Epithelial cell of prostate (primary cell): ENCODE data around the gene TNNC1.

Source experiments
- DNase-seq: peaks from one replicate; pipeline ENCODE4 v3.0.0-alpha.2; 2011; ENCODE audit warnings: low read depth, low spot score
- H3K27ac ChIP-seq: fragments of 450-650 bp; 2 replicates; pipeline ENCODE4 v1.5.1; 2017; ENCODE audit warnings: mild to moderate bottlenecking

TNNC1 gene

DNA sequence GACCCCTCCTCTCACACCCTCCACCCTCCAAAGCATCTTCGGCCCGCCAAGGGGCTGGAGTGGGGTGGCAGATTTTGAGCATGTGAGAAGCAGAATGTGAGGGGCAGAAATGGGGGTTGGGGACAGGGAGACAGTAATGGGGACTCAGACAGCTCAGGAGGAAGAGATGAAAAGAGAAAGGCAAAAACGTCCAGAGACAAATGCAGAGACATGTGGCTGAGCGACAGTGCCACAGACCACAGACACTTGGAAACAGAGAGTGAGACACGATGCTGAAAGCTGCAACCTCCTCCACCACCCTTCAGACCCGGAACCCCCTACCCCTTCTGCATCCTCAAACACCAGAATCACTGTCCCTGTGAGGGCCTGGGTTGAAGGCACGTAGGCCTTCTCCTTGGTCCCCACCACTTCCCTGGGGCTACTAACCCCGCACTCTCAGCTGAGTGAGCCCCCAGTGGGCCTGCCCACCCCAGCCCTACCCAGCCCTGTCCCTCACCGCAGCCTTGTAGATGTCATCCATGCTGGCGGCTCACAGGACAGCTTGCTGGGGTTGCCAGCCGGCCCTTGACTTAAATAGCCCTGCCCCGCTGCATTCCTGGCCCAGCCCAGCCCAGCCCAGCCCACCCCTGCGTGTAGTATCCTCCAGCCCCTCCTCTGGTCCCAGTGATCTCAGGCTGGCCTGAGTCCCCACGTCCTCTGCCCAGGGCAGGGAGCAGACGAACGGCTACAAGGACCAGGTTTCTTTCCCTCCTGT, at the start of gene TNNC1:
TSS of gene TNNC1 (minus strand) at position 546 of the 754 bp plus-strand sequence. CDS start at position 520, 26 bp downstream.
- DNase-seq, result no peak
- H3K27ac ChIP-seq, result peak within 1 kb of the TSS; percentile 64

DNA sequence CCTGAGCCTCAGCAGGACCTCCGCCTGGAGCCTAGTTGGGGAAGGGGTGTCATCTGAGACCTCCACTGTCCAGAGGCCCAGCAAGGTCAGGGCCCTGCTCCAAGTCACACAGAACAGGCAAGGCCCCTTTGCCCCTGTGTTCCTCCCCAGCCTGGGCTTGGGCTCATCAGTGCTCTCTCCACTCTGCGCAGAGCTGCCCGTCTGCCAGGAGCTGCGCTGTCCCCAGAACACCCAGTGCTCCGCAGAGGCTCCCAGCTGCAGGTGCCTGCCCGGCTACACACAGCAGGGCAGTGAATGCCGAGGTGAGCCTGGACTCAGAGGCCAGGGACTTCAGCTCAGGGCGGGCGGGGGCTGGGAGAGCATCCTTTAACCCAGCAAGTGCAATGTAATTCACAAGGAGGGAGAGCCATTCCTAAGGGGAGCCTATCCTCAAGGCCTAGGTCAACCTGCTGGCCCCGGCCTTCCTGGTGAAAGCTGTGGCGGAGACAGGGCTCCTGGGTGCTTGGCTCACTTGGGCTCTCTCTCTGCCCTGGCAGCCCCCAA, 49.0 kb upstream of the TNNC1 start:
- no peak for DNase-seq
- no peak overlapping the region for H3K27ac ChIP-seq

DNA sequence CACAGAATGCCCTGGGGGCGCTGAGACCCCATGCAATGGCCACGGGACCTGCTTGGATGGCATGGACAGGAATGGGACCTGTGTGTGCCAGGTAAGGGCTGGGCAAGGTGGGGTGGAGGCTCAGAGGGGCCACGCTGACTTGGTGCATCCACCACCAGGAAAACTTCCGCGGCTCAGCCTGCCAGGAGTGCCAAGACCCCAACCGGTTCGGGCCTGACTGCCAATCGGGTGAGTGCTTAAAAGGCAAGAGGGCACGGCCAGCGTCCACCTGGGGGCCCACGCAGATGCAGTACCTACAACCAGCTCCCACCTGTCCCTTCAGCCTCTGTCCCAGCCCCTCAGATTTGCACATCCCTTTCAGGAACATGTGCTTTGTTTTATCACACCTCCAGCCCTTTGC, 48.2 kb upstream of the TNNC1 start:
- H3K27ac ChIP-seq, result no peak overlapping the region
- no peak for DNase-seq

DNA sequence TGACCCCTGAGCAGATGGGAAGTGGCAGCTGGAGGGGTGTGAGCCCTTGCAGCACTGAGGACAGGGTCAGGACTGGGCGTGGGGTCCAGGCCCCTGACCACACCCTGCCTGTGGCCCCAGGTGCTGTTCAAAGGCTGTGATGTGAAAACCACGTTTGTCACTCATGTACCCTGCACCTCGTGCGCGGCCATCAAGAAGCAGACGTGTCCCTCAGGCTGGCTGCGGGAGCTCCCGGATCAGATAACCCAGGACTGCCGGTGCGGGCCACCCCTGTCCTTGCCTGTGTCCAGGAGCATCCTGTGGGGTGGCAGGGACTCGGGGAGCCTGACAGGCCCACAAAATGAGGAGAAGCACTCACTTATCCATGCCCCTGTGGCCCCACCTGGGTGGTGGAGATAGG, 47.2 kb upstream of the TNNC1 start:
- no peak for DNase-seq
- H3K27ac ChIP-seq, result no peak overlapping the region

GRCh38 chr3:52498137-52499054, 44.6 kb upstream of the TNNC1 start:
- no peak for DNase-seq
- H3K27ac ChIP-seq, result no peak overlapping the region

DNA sequence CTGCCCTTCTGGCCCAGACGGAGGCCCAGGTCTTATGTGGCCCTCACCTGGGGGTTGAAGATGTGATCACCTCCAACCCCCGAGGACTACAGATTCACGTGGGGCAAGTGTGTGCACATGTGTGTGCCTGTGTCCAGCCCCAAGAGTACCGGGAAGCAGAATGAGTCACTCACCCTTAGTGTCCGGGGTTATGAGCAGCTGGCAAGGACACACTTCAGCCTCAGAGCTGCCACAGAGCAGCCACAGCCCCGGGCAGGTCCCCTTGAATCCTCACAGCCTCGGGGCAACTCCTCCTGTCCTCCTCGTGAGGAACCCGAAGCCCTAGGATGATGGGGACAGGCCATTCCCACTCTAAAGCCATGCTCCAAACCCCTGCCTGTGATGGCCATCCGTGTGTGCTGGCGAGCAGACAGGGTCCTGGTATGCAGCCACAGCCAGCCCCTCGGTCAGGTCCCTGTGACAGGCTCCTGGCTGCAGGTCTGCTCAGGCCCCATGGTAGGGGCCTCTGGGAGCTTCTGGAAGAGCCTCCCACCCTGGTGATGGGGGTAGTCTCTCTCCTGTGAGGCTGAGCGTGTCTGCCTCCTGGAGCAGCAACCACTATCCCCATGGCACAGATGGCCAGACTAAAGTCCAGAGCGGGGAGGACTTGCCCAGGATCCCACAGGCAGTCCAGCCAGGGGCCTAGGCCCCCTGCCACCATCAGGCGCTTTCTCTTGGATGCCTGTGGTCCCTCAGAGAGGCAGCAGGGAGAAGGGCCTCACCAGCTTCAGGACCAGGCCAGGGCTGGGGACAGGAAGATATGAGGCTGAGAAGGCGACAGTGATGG, 42.1 kb upstream of the TNNC1 start:
- DNase-seq, result no peak
- H3K27ac ChIP-seq, result no peak overlapping the region

GRCh38 chr3:52494886-52495495, 41.1 kb upstream of the TNNC1 start, which contains the start of gene STAB1:
Gene STAB1 (plus strand): TSS chr3:52495338. CDS start chr3:52495414, 76 bp downstream.
- no peak for DNase-seq
- H3K27ac ChIP-seq, result no peak within 1 kb of the TSS

- H3K27ac ChIP-seq, result no peak overlapping the region
- DNase-seq, result no peak
Measured at GRCh38 chr3:52494445-52494844, 40.6 kb upstream of the TNNC1 start.

DNA sequence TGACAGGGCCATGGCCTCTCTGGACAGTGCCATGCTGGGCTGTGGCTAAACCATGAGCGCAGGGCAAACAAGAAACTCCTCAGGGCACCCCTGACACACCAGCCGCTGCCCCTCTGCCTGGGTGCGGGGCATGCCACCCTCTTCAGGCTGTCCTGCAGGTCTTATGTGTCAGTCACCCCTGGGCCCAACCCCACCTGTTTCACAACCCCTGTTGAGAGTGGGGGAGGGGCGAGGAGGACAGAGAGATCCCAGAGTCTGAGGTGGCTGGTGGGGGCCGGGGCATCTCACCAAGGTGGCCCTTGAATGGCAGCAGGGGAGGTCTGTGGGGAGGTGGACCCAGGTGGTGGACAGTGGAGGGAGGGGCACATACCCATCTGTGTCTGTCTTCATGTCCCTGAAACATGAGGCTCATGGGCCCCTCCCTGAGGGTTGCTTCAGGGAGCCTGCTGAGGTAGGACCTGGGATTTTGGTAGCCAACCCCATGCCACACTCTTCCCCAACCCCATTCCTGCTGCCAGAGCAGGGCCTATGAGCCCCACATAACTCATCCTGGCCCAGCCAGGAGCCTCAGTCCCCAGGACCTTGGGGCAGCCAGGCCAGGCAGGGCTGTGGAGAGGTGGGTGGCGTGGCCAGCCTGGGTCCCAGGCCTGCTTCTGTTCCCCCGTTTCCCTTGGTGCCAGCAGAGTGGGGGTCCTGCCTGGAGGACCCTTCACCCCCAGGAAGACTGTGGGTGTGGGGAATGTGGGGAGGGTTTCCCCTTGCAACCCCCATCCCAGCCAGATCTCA, 39.6 kb upstream of the TNNC1 start:
- no peak for DNase-seq
- no peak overlapping the region for H3K27ac ChIP-seq

- no peak for DNase-seq
- no peak overlapping the region for H3K27ac ChIP-seq
Measured at GRCh38 chr3:52492059-52492458, 38.2 kb upstream of the TNNC1 start.

GRCh38 chr3:52490939-52491526, 37.2 kb upstream of the TNNC1 start:
- H3K27ac ChIP-seq, result no peak overlapping the region
- DNase-seq, result no peak

- no peak for DNase-seq
- H3K27ac ChIP-seq, result no peak overlapping the region
Measured at GRCh38 chr3:52490035-52490938, 36.4 kb upstream of the TNNC1 start.

DNA sequence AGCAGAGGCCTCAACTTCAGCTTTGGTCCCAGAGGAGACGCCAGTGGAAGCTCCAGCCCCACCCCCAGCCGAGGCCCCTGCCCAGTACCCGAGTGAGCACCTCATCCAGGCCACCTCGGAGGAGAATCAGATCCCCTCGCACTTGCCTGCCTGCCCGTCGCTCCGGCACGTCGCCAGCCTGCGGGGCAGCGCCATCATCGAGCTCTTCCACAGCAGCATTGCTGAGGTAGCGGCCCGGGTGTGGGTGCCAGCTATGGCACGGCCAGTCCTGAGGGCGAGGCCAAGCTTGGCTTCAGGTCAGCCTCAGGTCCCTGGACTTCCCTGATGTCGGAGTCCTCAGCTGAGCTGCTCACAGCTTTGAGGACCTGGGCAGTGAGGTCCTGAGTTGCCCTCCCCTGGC, 35.6 kb upstream of the TNNC1 start:
- no peak overlapping the region for H3K27ac ChIP-seq
- DNase-seq, result no peak

DNA sequence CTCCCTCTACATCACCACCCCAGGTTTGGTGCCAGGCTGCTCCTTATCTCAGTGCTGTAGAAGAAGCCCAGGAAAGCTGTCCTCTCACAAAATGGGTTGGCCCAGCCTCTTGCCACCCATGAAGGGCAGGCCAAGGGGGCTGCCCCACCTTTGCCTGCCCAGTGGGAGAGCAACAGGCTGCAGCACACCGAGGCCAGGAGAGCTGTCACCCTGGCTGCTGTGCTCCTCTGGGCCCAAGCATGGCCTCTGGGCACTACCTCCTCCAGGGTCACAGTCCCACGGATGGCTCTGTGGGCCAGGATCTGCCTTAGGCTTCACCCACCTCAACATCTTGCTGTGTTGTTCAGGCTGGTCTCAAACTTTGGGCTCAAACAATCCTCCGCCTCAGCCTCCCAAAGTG, 34.9 kb upstream of the TNNC1 start:
- DNase-seq, result no peak
- no peak overlapping the region for H3K27ac ChIP-seq

GRCh38 chr3:52487788-52488691, 34.2 kb upstream of the TNNC1 start:
- no peak for DNase-seq
- no peak overlapping the region for H3K27ac ChIP-seq

GRCh38 chr3:52487050-52487787, 33.4 kb upstream of the TNNC1 start:
- H3K27ac ChIP-seq, result no peak overlapping the region
- no peak for DNase-seq
